Peyer's patch (tissue), 4 donors: ENCODE measurements around the gene KLHL2.
"Not testable (repeated sequence)": the region's sequence is repeated elsewhere in the genome, so short reads cannot be mapped to it uniquely, and the experiment has no call there.

Experiments
- CTCF ChIP-seq, 6 experiments: fragments of 450-650 bp in 4 of 6; fragments of 200-600 bp in 2 of 6; sonication (generic) in 1 of 6; IDR thresholded peaks; one replicate each; pipeline ENCODE4 v1.5.1; 2017 to 2019; ENCODE audit warnings: antibody characterized with exemption in 6 of 6, mild to moderate bottlenecking in 3 of 6, moderate library complexity in 1 of 6
- POLR2A ChIP-seq, 2 donors: fragments of 450-650 bp; IDR thresholded peaks; one replicate each; pipeline ENCODE4 v1.5.1; 2017; ENCODE audit warnings: antibody characterized with exemption in 2 of 2, mild to moderate bottlenecking in 2 of 2, moderate library complexity in 2 of 2

- TF ChIP-seq CTCF, POLR2A (IDR thresholded peaks at IDR 0.05): not testable (repeated sequence)
These were observed 33.4 kb downstream of the KLHL2 start for GRCh38 chr4:165240761-165241160.
